GM23248 (cell line): ENCODE results near the gene PPP2R5C.

ENCODE experiments used
- EZH2 ChIP-seq: fragments of 200-600 bp; sonication (generic); IDR thresholded peaks from 2 replicates; pipeline ENCODE4 v1.6.1; 2018; ENCODE audit warnings: antibody characterized with exemption, mild to moderate bottlenecking; ENCODE audit not compliant: insufficient read depth, poor library complexity, severe bottlenecking
- EZH2phosphoT487 ChIP-seq: fragments of 200-600 bp; sonication (generic); IDR thresholded peaks from 2 replicates; pipeline ENCODE4 v1.6.1; 2018; ENCODE audit warnings: antibody characterized with exemption, moderate library complexity, mild to moderate bottlenecking, low read depth; ENCODE audit not compliant: insufficient read depth

DNA sequence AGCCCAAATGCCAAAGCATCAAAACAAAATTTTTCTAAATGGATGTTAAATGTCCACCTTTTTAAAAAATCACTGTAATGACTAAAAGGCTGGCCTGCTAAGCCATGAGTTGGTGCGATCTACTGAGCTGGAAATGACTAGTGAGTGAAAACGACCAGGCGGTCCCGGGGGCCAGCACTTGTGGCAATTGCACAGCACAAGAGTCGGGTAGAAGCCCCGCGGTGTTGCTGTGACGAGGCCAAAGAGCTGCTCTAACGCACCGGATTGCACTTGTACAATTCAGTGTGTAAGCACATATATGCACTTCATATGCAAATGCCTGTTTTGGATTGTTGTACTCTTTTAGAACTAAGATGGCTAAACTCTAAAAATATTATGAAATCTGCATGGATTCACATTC, 138.7 kb downstream of the PPP2R5C start:
- no peak for TF ChIP-seq EZH2
- TF ChIP-seq EZH2phosphoT487, result no peak
